Measurements from ENCODE around the gene HIVEP2.

DNA sequence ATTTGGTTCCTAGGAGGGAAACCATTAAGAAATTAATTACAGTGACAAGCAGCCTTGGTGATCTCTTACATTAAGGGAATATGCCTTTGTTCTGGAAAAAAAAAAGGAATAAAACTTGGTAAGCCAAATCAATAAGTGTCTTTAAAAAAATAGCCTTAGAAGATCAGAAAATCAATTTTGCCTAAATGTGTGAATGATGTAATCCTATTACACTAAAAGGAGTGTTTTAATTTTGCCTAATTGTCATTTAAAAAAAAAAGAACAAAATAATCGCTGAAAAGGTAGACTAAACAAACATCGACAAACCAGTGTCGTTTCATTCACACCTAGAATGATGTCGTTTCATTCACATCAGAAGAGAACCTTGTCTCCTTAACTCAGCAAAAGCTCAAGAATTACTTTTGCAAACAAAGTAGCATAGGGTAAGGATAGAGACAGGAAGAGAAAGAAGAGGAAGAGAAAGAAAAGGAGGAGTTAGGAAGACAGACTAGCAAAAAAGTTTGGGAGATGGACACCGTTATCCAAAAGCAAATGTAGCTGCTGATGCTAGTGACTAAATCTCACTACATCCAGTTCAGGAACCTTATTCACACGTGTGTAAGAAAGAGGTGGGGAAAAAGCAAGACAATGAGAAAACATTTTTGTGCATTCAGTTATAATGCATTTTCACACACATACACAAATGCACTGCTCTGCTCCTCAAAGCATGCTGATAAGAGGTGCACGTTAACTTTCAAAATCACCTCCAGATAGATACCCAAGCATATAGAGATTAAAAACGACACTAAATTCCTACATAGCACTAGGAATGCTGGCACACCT is 60.6 kb downstream of the HIVEP2 start:
- TF ChIP-seq CTCF (IDR thresholded peaks at IDR 0.05) (no peak), POLR2A (IDR thresholded peaks at IDR 0.05) (no peak)

Data from esophagus squamous epithelium (tissue), 4 donors.